K562 (cell line): ENCODE data around the gene ARHGAP42. TPM values are rescaled to one million over a fixed set of nuclear protein-coding genes. Genes with fewer than 3 reads are reported as not detected.

ENCODE experiments used
- ATAC-seq: fragments of 200-7000 bp; cut with Tn5 transposase; 3 replicates; pipeline ENCODE4 v1.9.1; 2020; ENCODE audit warnings: moderate library complexity
- BruUV-seq: library from RNA; stranded (reverse); fragments of 400-500 nt; replicated peaks from 2 replicates; lab custom pipeline; 2021; lab: Mats Ljungman, UMichigan
- CTCF ChIA-PET: fragments of 300-600 bp; formaldehyde crosslinking; extraction: SDS; loops from one replicate; lab custom pipeline; 2021; ENCODE audit warnings: low intra/inter-chr PET ratio; lab: Yijun Ruan, JAX
- POLR2A ChIA-PET: fragments of 300-600, 350-650 bp; sonication (Branson Sonifier 250); formaldehyde crosslinking; extraction: SDS; loops from one replicate; lab custom pipeline; 2021; ENCODE audit warnings: antibody characterized with exemption, inconsistent platforms; lab: Yijun Ruan, JAX
- DNase-seq, 4 experiments: peaks; one replicate each; pipeline versions ENCODE4 v3.0.0 to v3.0.0-alpha.2; 2011 to 2018; ENCODE audit warnings: low spot score in 3 of 4, mixed read lengths in 3 of 4; ENCODE audit errors: extremely low read depth in 1 of 4
- FAIRE-seq: peaks from 2 replicates; lab custom pipeline; 2011; peaks lifted over from hg19 to GRCh38; lab: Jason Lieb, UNC
- H2AFZ ChIP-seq: 2 replicates; pipeline ENCODE4 v1.6.0; 2011; ENCODE audit warnings: low read depth, low read length, control low read depth, inconsistent platforms
- H3K27ac ChIP-seq: fragments of 200-600 bp; 3 replicates; pipeline ENCODE4 v1.8.0; 2011; ENCODE audit warnings: low read depth, mild to moderate bottlenecking, control low read depth, inconsistent platforms, low read length, moderate library complexity, mixed read lengths; ENCODE audit errors: extremely low read depth
- H3K27me3 ChIP-seq, 2 experiments: fragments of 300-600 bp in 1 of 2; 2 replicates in 1 of 2; 3 replicates in 1 of 2; pipeline versions ENCODE4 v1.6.0 to v1.8.0; 2011; ENCODE audit warnings: inconsistent platforms in 2 of 2, low read length in 2 of 2, mild to moderate bottlenecking in 1 of 2, mixed read lengths in 1 of 2, moderate library complexity in 1 of 2; ENCODE audit not compliant: control insufficient read depth in 2 of 2, insufficient read depth in 2 of 2
- H3K36me3 ChIP-seq: fragments of 300-600 bp; 3 replicates; pipeline ENCODE4 v1.8.0; 2011; ENCODE audit warnings: mild to moderate bottlenecking, low read length, inconsistent platforms; ENCODE audit not compliant: control insufficient read depth, insufficient read depth
- H3K4me1 ChIP-seq, 2 experiments: fragments of 200-600 bp in 1 of 2; replicated peaks in 1 of 2; 2 replicates in 1 of 2; 3 replicates in 1 of 2; pipeline versions ENCODE4 v1.5.1 to v1.8.0; 2011; ENCODE audit warnings: inconsistent platforms in 2 of 2, low read length in 2 of 2, mild to moderate bottlenecking in 1 of 2, mixed read lengths in 1 of 2, moderate library complexity in 1 of 2; ENCODE audit not compliant: control insufficient read depth in 2 of 2, insufficient read depth in 2 of 2
- H3K4me2 ChIP-seq: 2 replicates; pipeline ENCODE4 v1.6.1; 2011; ENCODE audit warnings: low read length, control low read depth, inconsistent platforms, mixed read lengths; ENCODE audit not compliant: insufficient read depth
- H3K4me3 ChIP-seq: fragments of 200-600 bp; sonication (generic), shearing (Covaris generic); 2 replicates; pipeline ENCODE4 v1.5.1; 2016; ENCODE audit warnings: control low read depth, inconsistent platforms
- H3K79me2 ChIP-seq: fragments of 200-600 bp; 3 replicates; pipeline ENCODE4 v1.8.0; 2011; ENCODE audit warnings: low read length, inconsistent platforms; ENCODE audit not compliant: control insufficient read depth, insufficient read depth
- H3K9ac ChIP-seq, 2 experiments: 2 replicates each; pipeline versions ENCODE4 v1.6.0 to v1.6.1; 2011; ENCODE audit warnings: low read depth in 2 of 2, low read length in 2 of 2, control low read depth in 1 of 2, inconsistent platforms in 1 of 2, mild to moderate bottlenecking in 1 of 2, mixed read lengths in 1 of 2; ENCODE audit not compliant: insufficient read depth in 1 of 2
- H3K9me1 ChIP-seq: one replicate; pipeline ENCODE4 v1.6.0; 2011; ENCODE audit warnings: inconsistent platforms, mild to moderate bottlenecking, low read length, moderate library complexity; ENCODE audit not compliant: control insufficient read depth, insufficient read depth
- H3K9me3 ChIP-seq: replicated peaks from 2 replicates; pipeline ENCODE4 v1.5.1; 2011; ENCODE audit warnings: low read depth, low read length, inconsistent platforms; ENCODE audit not compliant: control insufficient read depth, insufficient read depth
- H4K20me1 ChIP-seq: replicated peaks from 2 replicates; pipeline ENCODE4 v1.6.1; 2011; ENCODE audit warnings: low read length, inconsistent platforms, mixed read lengths; ENCODE audit not compliant: control insufficient read depth, insufficient read depth
- AFF1 ChIP-seq, 2 experiments: fragments of 450-650 bp; IDR thresholded peaks; 2 replicates each; pipeline ENCODE4 v1.6.1; 2018; ENCODE audit warnings: mild to moderate bottlenecking in 2 of 2, low read depth in 1 of 2; ENCODE audit not compliant: partially characterized antibody in 2 of 2
- MEF2D ChIP-seq: conservative IDR thresholded peaks from 2 replicates; pipeline ENCODE4 v1.6.1; 2016; ENCODE audit warnings: low read depth, missing genetic modification characterization, missing compliant biosample characterization
- MTA3 ChIP-seq: fragments of 450-650 bp; formaldehyde crosslinking; IDR thresholded peaks from 2 replicates; pipeline ENCODE4 v1.6.1; 2017; ENCODE audit warnings: mild to moderate bottlenecking, borderline replicate concordance
- RBM17 ChIP-seq: fragments of 200-400 bp; formaldehyde crosslinking; IDR thresholded peaks from 2 replicates; pipeline ENCODE4 v1.6.1; 2017; ENCODE audit warnings: low read depth, mild to moderate bottlenecking, low read length, borderline replicate concordance
- UBTF ChIP-seq, 2 experiments: IDR thresholded peaks; 2 replicates each; pipeline ENCODE4 v1.6.1; 2012; ENCODE audit warnings: improper control_type of control experiment in 2 of 2, low read depth in 2 of 2, low read length in 2 of 2, borderline replicate concordance in 1 of 2
- ZNF408 ChIP-seq: fragments of 250-450 bp; sonication (Bioruptor Pico); IDR thresholded peaks from 2 replicates; pipeline ENCODE4 v1.4.0; 2020; ENCODE audit warnings: low read depth, mild to moderate bottlenecking, moderate library complexity
- ZNF444 ChIP-seq: fragments of 250-450 bp; sonication (Bioruptor Pico); IDR thresholded peaks from 2 replicates; pipeline ENCODE4 v1.4.0; 2020; ENCODE audit warnings: mild to moderate bottlenecking, moderate library complexity
- WGBS: fragments of 100-300 bp; shearing (Covaris generic); methylation state at CpG from one replicate; pipeline ENCODE4 v1.1.6; 2016; ENCODE audit warnings: low coverage, mixed read lengths; ENCODE audit not compliant: insufficient coverage; ENCODE audit errors: missing lambda C conversion rate; 5-methylcytosine and 5-hydroxymethylcytosine counted together
- in situ Hi-C: fragments of 300-500 bp; cut with MboI; formaldehyde crosslinking; loops from 4 replicates; pipeline ENCODE4 v1.15.0; 2018; ENCODE audit warnings: inconsistent platforms, mixed read lengths
- intact Hi-C: fragments of 100-400 bp; cut with micrococcal nuclease; formaldehyde crosslinking; loops from 2 replicates; pipeline ENCODE4 v1.14.2; 2022
- polyA plus RNA-seq, 8 experiments: library from polyadenylated mRNA; depleted of rRNA in 4 of 8; stranded (reverse) in 5 of 8; unstranded in 3 of 8; fragments of >200 nt; fragmentation: Nextera tagmentation in 2 of 8; fragmentation: Illumina TruSeq in 1 of 8; extraction: Ambion mirVana in 2 of 8; extraction: Trizol in 1 of 8; gene quantifications; 2 replicates each; pipeline versions ENCODE4 v1.2.1 to v1.2.3, GENCODE V29; 2011 to 2014; ENCODE audit warnings: inconsistent platforms in 1 of 8, missing spikeins in 1 of 8
- total RNA-seq, 7 experiments: library from RNA; depleted of rRNA in 6 of 7; stranded (reverse); fragments of >200 nt in 6 of 7; fragmentation: Illumina TruSeq in 2 of 7; extraction: Trizol in 2 of 7; gene quantifications; 2 replicates each; pipeline versions ENCODE4 v1.2.1 to v1.2.3, GENCODE V29; 2011 to 2021; ENCODE audit warnings: low replicate concordance in 1 of 7
- TF ChIP-seq, protein P1 (sequence below): fragments of 250-450 bp; sonication (Bioruptor Pico); IDR thresholded peaks from 2 replicates; pipeline ENCODE4 v1.4.0; 2020; ENCODE audit warnings: mild to moderate bottlenecking, moderate library complexity, borderline replicate concordance
- TF ChIP-seq, protein P2 (sequence below): sonication (generic); formaldehyde crosslinking; IDR thresholded peaks from 2 replicates; pipeline ENCODE4 v1.8.0; 2022; ENCODE audit warnings: mild to moderate bottlenecking, missing genetic modification reagents

Gene ARHGAP42
- total and polyA plus RNA-seq, 9 of the 15 experiments (the other 6 are each of a cell fraction or from before 2014, with no cell fraction given): 0.95 to 6.1 (median 2.4) TPM

DNA sequence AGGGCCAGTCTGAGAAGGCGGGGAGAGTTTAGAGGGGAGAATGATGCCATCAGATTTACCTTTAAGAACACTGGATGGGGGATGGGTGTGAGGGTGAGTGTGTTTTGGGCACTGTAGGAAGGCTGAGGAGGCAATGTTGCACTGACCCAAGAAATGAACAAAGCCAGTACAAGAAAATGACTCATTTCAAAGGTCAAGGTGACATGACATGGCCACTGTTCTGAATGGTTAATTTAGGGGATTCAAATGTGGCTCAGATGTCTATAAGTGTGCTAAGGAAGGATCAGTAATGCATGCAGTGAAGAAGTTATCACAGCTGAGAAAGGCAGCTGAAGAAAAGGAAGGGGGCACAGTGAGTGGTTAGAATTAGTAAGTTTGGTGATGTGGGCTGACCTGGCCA is 312.7 kb downstream of the ARHGAP42 start (continued):
- TF ChIP-seq AFF1 (IDR thresholded peaks at IDR 0.05; ENCODE audit: low read depth in 1 of 2, partially characterized antibody in 2 of 2) (no peak), MTA3 (no peak), ZNF408 (no peak)

GRCh38 chr11:101003468-101003867 is 316.4 kb downstream of the ARHGAP42 start:
- Histone ChIP-seq H3K9me1 (no peaks in the 10 kb centered on the region), H3K9ac (no peak overlapping the region), H3K36me3 (no peaks in the 10 kb centered on the region), H4K20me1 (no peaks in the 10 kb centered on the region), H3K27ac (no peak overlapping the region), H2AFZ (no peak overlapping the region), H3K79me2 (no peaks in the 10 kb centered on the region), H3K4me1 (no peaks in the 10 kb centered on the region), H3K9me3 (no peaks in the 10 kb centered on the region), H3K27me3 (no peaks in the 10 kb centered on the region), H3K4me2 (no peak overlapping the region), H3K4me3 (no peak overlapping the region)
- FAIRE-seq: no peak
- BruUV-seq: no TSS peak
- peak; percentile 39; the same call in 1 of the 3 replicates for ATAC-seq
- intact Hi-C loops: no loop called here
- in situ Hi-C loops: no loop called here
- WGBS: 11% methylated on average over 4 of the region's 4 CpGs
- CTCF ChIA-PET: no interaction called here
- DNase-seq: no peak
- POLR2A ChIA-PET: no interaction called here
- TF ChIP-seq UBTF (IDR thresholded peaks at IDR 0.05; ENCODE audit: borderline replicate concordance in 1 of 2, low read depth in 2 of 2, low read length in 2 of 2) (no peak), RBM17 (no peak), MEF2D (no peak), ZNF444 (CRISPR knock-in tag) (no peak)
- TF ChIP-seq, protein P1, sequence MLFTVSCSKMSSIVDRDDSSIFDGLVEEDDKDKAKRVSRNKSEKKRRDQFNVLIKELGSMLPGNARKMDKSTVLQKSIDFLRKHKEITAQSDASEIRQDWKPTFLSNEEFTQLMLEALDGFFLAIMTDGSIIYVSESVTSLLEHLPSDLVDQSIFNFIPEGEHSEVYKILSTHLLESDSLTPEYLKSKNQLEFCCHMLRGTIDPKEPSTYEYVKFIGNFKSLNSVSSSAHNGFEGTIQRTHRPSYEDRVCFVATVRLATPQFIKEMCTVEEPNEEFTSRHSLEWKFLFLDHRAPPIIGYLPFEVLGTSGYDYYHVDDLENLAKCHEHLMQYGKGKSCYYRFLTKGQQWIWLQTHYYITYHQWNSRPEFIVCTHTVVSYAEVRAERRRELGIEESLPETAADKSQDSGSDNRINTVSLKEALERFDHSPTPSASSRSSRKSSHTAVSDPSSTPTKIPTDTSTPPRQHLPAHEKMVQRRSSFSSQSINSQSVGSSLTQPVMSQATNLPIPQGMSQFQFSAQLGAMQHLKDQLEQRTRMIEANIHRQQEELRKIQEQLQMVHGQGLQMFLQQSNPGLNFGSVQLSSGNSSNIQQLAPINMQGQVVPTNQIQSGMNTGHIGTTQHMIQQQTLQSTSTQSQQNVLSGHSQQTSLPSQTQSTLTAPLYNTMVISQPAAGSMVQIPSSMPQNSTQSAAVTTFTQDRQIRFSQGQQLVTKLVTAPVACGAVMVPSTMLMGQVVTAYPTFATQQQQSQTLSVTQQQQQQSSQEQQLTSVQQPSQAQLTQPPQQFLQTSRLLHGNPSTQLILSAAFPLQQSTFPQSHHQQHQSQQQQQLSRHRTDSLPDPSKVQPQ (CRISPR knock-in tag): no peak
- TF ChIP-seq, protein P2, sequence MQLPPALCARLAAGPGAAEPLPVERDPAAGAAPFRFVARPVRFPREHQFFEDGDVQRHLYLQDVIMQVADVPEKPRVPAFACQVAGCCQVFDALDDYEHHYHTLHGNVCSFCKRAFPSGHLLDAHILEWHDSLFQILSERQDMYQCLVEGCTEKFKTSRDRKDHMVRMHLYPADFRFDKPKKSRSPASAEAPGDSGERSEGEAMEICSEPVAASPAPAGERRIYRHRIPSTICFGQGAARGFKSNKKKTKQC: no peak
